Hepatocyte (in vitro differentiated cells): ENCODE results near the gene CEP126. TPM values are rescaled to one million over a fixed set of nuclear protein-coding genes. Genes with fewer than 3 reads are reported as not detected.

Experiments
- DNase-seq: peaks from one replicate; pipeline ENCODE4 v3.0.0-alpha.2; 2016; ENCODE audit warnings: low spot score
- H2AFZ ChIP-seq: fragments of 200-600 bp; sonication (generic); 2 replicates; pipeline ENCODE4 v1.6.0; 2016; ENCODE audit warnings: antibody characterized with exemption, mild to moderate bottlenecking
- H3K27ac ChIP-seq: fragments of 200-600 bp; sonication (generic); 2 replicates; pipeline ENCODE4 v1.5.1; 2016; ENCODE audit warnings: mild to moderate bottlenecking
- H3K27me3 ChIP-seq: fragments of 200-600 bp; sonication (generic); 2 replicates; pipeline ENCODE4 v1.6.1; 2016
- H3K36me3 ChIP-seq: fragments of 200-600 bp; sonication (generic); replicated peaks from 2 replicates; pipeline ENCODE4 v1.5.1; 2016; ENCODE audit warnings: low read depth; ENCODE audit not compliant: insufficient read depth
- H3K4me1 ChIP-seq: fragments of 200-600 bp; sonication (generic); 2 replicates; pipeline ENCODE4 v1.5.1; 2016; ENCODE audit warnings: mild to moderate bottlenecking, moderate library complexity; ENCODE audit not compliant: insufficient read depth
- H3K4me2 ChIP-seq: fragments of 200-600 bp; sonication (generic); 2 replicates; pipeline ENCODE4 v1.6.0; 2016
- H3K4me3 ChIP-seq: fragments of 200-600 bp; sonication (generic); 2 replicates; pipeline ENCODE4 v1.5.1; 2016; ENCODE audit warnings: mild to moderate bottlenecking
- H3K79me2 ChIP-seq: fragments of 200-600 bp; sonication (generic); 2 replicates; pipeline ENCODE4 v1.6.0; 2017; ENCODE audit warnings: mild to moderate bottlenecking
- H3K9me2 ChIP-seq: fragments of 200-600 bp; sonication (generic); replicated peaks from 2 replicates; pipeline ENCODE4 v1.6.0; 2017; ENCODE audit warnings: mild to moderate bottlenecking; ENCODE audit not compliant: insufficient read depth
- H3K9me3 ChIP-seq: fragments of 200-600 bp; sonication (generic); 2 replicates; pipeline ENCODE4 v1.5.1; 2016; ENCODE audit warnings: low read depth, mild to moderate bottlenecking
- H4K20me1 ChIP-seq: fragments of 200-600 bp; sonication (generic); 2 replicates; pipeline ENCODE4 v1.6.0; 2016; ENCODE audit warnings: mild to moderate bottlenecking; ENCODE audit not compliant: insufficient read depth, poor library complexity, severe bottlenecking
- CTCF ChIP-seq: fragments of 200-600 bp; sonication (generic); IDR thresholded peaks from 2 replicates; pipeline ENCODE4 v1.5.1; 2016; ENCODE audit warnings: antibody characterized with exemption, mild to moderate bottlenecking; ENCODE audit not compliant: poor library complexity
- EZH2 ChIP-seq: fragments of 200-600 bp; sonication (generic); IDR thresholded peaks from 2 replicates; pipeline ENCODE4 v1.6.1; 2016; ENCODE audit warnings: antibody characterized with exemption, mild to moderate bottlenecking, borderline replicate concordance
- EZH2phosphoT487 ChIP-seq: fragments of 200-600 bp; sonication (generic); IDR thresholded peaks from one replicate; pipeline ENCODE4 v1.6.1; 2018; ENCODE audit warnings: antibody characterized with exemption, mild to moderate bottlenecking, low read depth, moderate library complexity; ENCODE audit not compliant: unreplicated experiment, severe bottlenecking
- WGBS: methylation state at CpG from one replicate; pipeline ENCODE4 v1.1.6; 2016; ENCODE audit warnings: low lambda C conversion rate; ENCODE audit errors: missing lambda C conversion rate; 5-methylcytosine and 5-hydroxymethylcytosine counted together
- polyA plus RNA-seq: library from polyadenylated mRNA; unstranded; fragments of >200 nt; fragmentation: Nextera tagmentation; extraction: Ambion mirVana; gene quantifications from 2 replicates; pipeline ENCODE4 v1.2.1, GENCODE V29; 2016
- total RNA-seq: library from RNA; depleted of rRNA; stranded (reverse); fragments of >200 nt; gene quantifications from 2 replicates; pipeline ENCODE4 v1.2.3, GENCODE V29; 2014

CEP126 gene
- total and polyA plus RNA-seq, 2 experiments from 2014 or later: 1.8 to 2.2 TPM

GRCh38 chr11:101974255-101974654 is 59.4 kb downstream of the CEP126 start:
- H2AFZ ChIP-seq: no peak overlapping the region
- H3K79me2 ChIP-seq: no peaks in the 10 kb centered on the region
- H3K4me2 ChIP-seq: peak overlapping the region; percentile 17

GRCh38 chr11:101974771-101975170 is 60.0 kb downstream of the CEP126 start:
- H3K9me2 ChIP-seq: no peaks in the 10 kb centered on the region
- no peak overlapping the region for H3K27ac ChIP-seq
- peaks cover 11% of the 10 kb centered on the region for H3K4me1 ChIP-seq
- no peaks in the 10 kb centered on the region for H3K36me3 ChIP-seq
- 72% methylated on average over 1 of the region's 1 CpG for WGBS
- DNase-seq: no peak
- H3K4me3 ChIP-seq: no peak overlapping the region
- no peak overlapping the region for H2AFZ ChIP-seq
- H3K79me2 ChIP-seq: no peaks in the 10 kb centered on the region
- H3K4me2 ChIP-seq: peak overlapping the region; percentile 17
- no peaks in the 10 kb centered on the region for H3K9me3 ChIP-seq
- H3K27me3 ChIP-seq: no peaks in the 10 kb centered on the region
- TF ChIP-seq CTCF (no peak), EZH2phosphoT487 (no peak), EZH2 (no peak)
- H4K20me1 ChIP-seq: no peaks in the 10 kb centered on the region

More at GRCh38 chr11:101974255-101974654, 59.4 kb downstream of the CEP126 start:
- Histone ChIP-seq H3K9me3 (no peaks in the 10 kb centered on the region), H3K27me3 (no peaks in the 10 kb centered on the region), H3K9me2 (no peaks in the 10 kb centered on the region), H3K4me1 (peaks cover 11% of the 10 kb centered on the region), H3K27ac (no peak overlapping the region), H3K4me3 (no peak overlapping the region), H3K36me3 (no peaks in the 10 kb centered on the region), H4K20me1 (no peaks in the 10 kb centered on the region)
- 37% methylated on average over 2 of the region's 2 CpGs for WGBS
- no peak for TF ChIP-seq EZH2
- TF ChIP-seq EZH2phosphoT487: no peak
- peak; percentile 34 for TF ChIP-seq CTCF
- no peak for DNase-seq

- no peak for DNase-seq
- no peaks in the 10 kb centered on the region for H3K79me2 ChIP-seq
- peaks cover 11% of the 10 kb centered on the region for H3K4me1 ChIP-seq
- no peaks in the 10 kb centered on the region for H3K9me2 ChIP-seq
- no peak overlapping the region for H3K4me2 ChIP-seq
- no peaks in the 10 kb centered on the region for H3K36me3 ChIP-seq
- TF ChIP-seq EZH2: no peak
- TF ChIP-seq EZH2phosphoT487: no peak
- TF ChIP-seq CTCF: no peak
- 96% methylated on average over 2 of the region's 2 CpGs for WGBS
- H2AFZ ChIP-seq: no peak overlapping the region
- H3K27ac ChIP-seq: no peak overlapping the region
- H3K27me3 ChIP-seq: no peaks in the 10 kb centered on the region
- no peaks in the 10 kb centered on the region for H4K20me1 ChIP-seq
- H3K4me3 ChIP-seq: no peak overlapping the region
- no peaks in the 10 kb centered on the region for H3K9me3 ChIP-seq
Observed at GRCh38 chr11:101975734-101976133, 60.9 kb downstream of the CEP126 start.

GRCh38 chr11:101987370-101987769 is 72.6 kb downstream of the CEP126 start:
- no peaks in the 10 kb centered on the region for H3K27me3 ChIP-seq
- H3K36me3 ChIP-seq: no peaks in the 10 kb centered on the region
- H3K4me1 ChIP-seq: no peaks in the 10 kb centered on the region
- H2AFZ ChIP-seq: no peak overlapping the region
- no peaks in the 10 kb centered on the region for H4K20me1 ChIP-seq
- H3K9me2 ChIP-seq: no peaks in the 10 kb centered on the region
- peak; percentile 44 for DNase-seq
- H3K27ac ChIP-seq: peak overlapping the region; percentile 51
- H3K79me2 ChIP-seq: no peaks in the 10 kb centered on the region
- no peak for TF ChIP-seq EZH2
- no peak for TF ChIP-seq CTCF
- no peak overlapping the region for H3K4me3 ChIP-seq
- WGBS: 66% methylated on average over 2 of the region's 2 CpGs
- H3K4me2 ChIP-seq: no peak overlapping the region
- H3K9me3 ChIP-seq: no peaks in the 10 kb centered on the region
